ENCODE results near the gene EPC1. TPM values are rescaled to one million over a fixed set of nuclear protein-coding genes. Genes with fewer than 3 reads are reported as not detected.

The EPC1 gene
- total and polyA plus RNA-seq, 10 donors = 16.0 to 69.2 (median 57.4) TPM

- intact Hi-C loops (cut with DNase I; ENCODE audit: low total_unique reads) = no loop called here
- DNase-seq = no peak
- WGBS, 5 donors = 54 to 63% (median 62%) methylated on average over 4 of the region's 4 CpGs
Observed at GRCh38 chr10:32326119-32326518, 20.8 kb downstream of the EPC1 start.

GRCh38 chr10:32323051-32323450 is 23.9 kb downstream of the EPC1 start:
- H3K4me3 ChIP-seq = no peak overlapping the region
- no peaks in the 10 kb centered on the region for H3K27me3 ChIP-seq (replicated peaks in 1 of 7)
- H3K36me3 ChIP-seq = peaks cover 0 to 8% (median 0%) of the 10 kb centered on the region in 6 donors
- no peak for DNase-seq
- WGBS, 5 donors = 22 to 54% (median 40%) methylated on average over 2 of the region's 2 CpGs
- peak overlapping the region in 2 of 8 donors; percentile 13 to 18 for H3K27ac ChIP-seq
- TF ChIP-seq CTCF (IDR thresholded peaks at IDR 0.05 in 8 of 11, conservative IDR thresholded peaks at IDR 0.05 in 3 of 11) = no peak
- TF ChIP-seq POLR2AphosphoS5 (IDR thresholded peaks at IDR 0.05) = no peak
- no peak for TF ChIP-seq POLR2A (IDR thresholded peaks at IDR 0.05)
- H3K9me3 ChIP-seq = no peaks in the 10 kb centered on the region
- peaks cover 58 to 100% (median 92%) of the 10 kb centered on the region in 6 donors for H3K4me1 ChIP-seq
- intact Hi-C loops (cut with DNase I; ENCODE audit: low total_unique reads) = no loop called here

More at GRCh38 chr10:32326119-32326518, 20.8 kb downstream of the EPC1 start:
- Histone ChIP-seq H3K27me3 (replicated peaks in 1 of 7) (no peaks in the 10 kb centered on the region), H3K4me1 (peaks cover 54 to 100% (median 91%) of the 10 kb centered on the region in 6 donors), H3K36me3 (peaks cover 0 to 7% (median 0%) of the 10 kb centered on the region in 6 donors), H3K4me3 (no peak overlapping the region), H3K27ac (no peak overlapping the region), H3K9me3 (no peaks in the 10 kb centered on the region)
- TF ChIP-seq CTCF (IDR thresholded peaks at IDR 0.05 in 8 of 11, conservative IDR thresholded peaks at IDR 0.05 in 3 of 11) (no peak), POLR2AphosphoS5 (IDR thresholded peaks at IDR 0.05) (no peak), POLR2A (IDR thresholded peaks at IDR 0.05) (no peak)

- Histone ChIP-seq H3K36me3 (peaks cover 0 to 8% (median 0%) of the 10 kb centered on the region in 6 donors), H3K9me3 (no peaks in the 10 kb centered on the region), H3K27me3 (replicated peaks in 1 of 7) (no peaks in the 10 kb centered on the region), H3K4me3 (no peak overlapping the region), H3K27ac (peak overlapping the region in 1 of 8 donors; percentile 8), H3K4me1 (peaks cover 61 to 100% (median 93%) of the 10 kb centered on the region in 6 donors)
- TF ChIP-seq CTCF (IDR thresholded peaks at IDR 0.05 in 8 of 11, conservative IDR thresholded peaks at IDR 0.05 in 3 of 11) (no peak), POLR2AphosphoS5 (IDR thresholded peaks at IDR 0.05) (no peak)
- 95 to 98% (median 95%) methylated on average over 4 of the region's 4 CpGs for WGBS, 5 donors
- intact Hi-C loops (cut with DNase I; ENCODE audit: low total_unique reads) = no loop called here
- no peak for DNase-seq
Observed at GRCh38 chr10:32321016-32321631, 25.8 kb downstream of the EPC1 start.

- no peak for DNase-seq
- 34 to 59% (median 37%) methylated on average over 4 of the region's 4 CpGs for WGBS, 5 donors
- H3K4me3 ChIP-seq = peak overlapping the region in 1 of 8 donors; percentile 23
- H3K4me1 ChIP-seq = peaks cover 66 to 100% (median 97%) of the 10 kb centered on the region in 6 donors
- no peaks in the 10 kb centered on the region for H3K9me3 ChIP-seq
- intact Hi-C loops (cut with DNase I; ENCODE audit: low total_unique reads) = no loop called here
- peaks cover 0 to 8% (median 0%) of the 10 kb centered on the region in 6 donors for H3K36me3 ChIP-seq
- H3K27ac ChIP-seq = peak overlapping the region in 7 of 8 donors; percentile 41 to 82 (median 67)
- TF ChIP-seq POLR2AphosphoS5 (IDR thresholded peaks at IDR 0.05) = peak in 1 of 3 donors; percentile 63
- no peak for TF ChIP-seq POLR2A (IDR thresholded peaks at IDR 0.05)
- no peak for TF ChIP-seq CTCF (IDR thresholded peaks at IDR 0.05 in 8 of 11, conservative IDR thresholded peaks at IDR 0.05 in 3 of 11)
- H3K27me3 ChIP-seq (replicated peaks in 1 of 7) = no peaks in the 10 kb centered on the region
Observed at GRCh38 chr10:32318476-32318896, 28.5 kb downstream of the EPC1 start.
